ENCODE measurements around the gene LRRN3.
A peak's percentile ranks its signal among the peaks of the same experiment; 100 is the strongest.

The LRRN3 gene

DNA sequence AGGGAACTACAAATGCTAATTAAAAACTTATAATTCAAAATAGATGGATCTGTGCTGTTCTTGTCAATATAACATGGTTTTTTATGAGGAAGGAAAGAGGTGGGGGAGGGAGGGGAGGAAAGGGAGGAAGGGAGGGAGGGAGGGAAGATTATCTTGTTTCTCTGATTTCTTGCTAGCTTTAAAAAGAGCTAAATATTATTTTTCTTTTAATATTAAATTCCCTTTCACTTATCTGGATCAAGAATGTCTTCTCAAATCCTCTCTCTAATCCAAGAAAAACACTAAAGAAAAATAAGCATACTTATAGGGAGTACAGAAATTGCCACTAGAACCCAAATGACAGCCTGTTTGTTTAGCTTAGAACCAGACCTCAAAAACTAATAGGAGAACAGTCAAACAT, 55.2 kb downstream of the LRRN3 start:
- Histone ChIP-seq H3K4me3 (no peak overlapping the region), H3K36me3 (no peaks in the 10 kb centered on the region), H3K4me1 (peaks cover 0 to 25% (median 0%) of the 10 kb centered on the region in 4 donors), H3K9me3 (no peaks in the 10 kb centered on the region), H3K27ac (no peak overlapping the region), H3K27me3 (no peaks in the 10 kb centered on the region)
- no peak for DNase-seq
- intact Hi-C loops (cut with DNase I; ENCODE audit: low total_unique reads): no loop called here
- TF ChIP-seq, protein P1, sequence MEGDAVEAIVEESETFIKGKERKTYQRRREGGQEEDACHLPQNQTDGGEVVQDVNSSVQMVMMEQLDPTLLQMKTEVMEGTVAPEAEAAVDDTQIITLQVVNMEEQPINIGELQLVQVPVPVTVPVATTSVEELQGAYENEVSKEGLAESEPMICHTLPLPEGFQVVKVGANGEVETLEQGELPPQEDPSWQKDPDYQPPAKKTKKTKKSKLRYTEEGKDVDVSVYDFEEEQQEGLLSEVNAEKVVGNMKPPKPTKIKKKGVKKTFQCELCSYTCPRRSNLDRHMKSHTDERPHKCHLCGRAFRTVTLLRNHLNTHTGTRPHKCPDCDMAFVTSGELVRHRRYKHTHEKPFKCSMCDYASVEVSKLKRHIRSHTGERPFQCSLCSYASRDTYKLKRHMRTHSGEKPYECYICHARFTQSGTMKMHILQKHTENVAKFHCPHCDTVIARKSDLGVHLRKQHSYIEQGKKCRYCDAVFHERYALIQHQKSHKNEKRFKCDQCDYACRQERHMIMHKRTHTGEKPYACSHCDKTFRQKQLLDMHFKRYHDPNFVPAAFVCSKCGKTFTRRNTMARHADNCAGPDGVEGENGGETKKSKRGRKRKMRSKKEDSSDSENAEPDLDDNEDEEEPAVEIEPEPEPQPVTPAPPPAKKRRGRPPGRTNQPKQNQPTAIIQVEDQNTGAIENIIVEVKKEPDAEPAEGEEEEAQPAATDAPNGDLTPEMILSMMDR (IDR thresholded peaks at IDR 0.05): no peak

DNA sequence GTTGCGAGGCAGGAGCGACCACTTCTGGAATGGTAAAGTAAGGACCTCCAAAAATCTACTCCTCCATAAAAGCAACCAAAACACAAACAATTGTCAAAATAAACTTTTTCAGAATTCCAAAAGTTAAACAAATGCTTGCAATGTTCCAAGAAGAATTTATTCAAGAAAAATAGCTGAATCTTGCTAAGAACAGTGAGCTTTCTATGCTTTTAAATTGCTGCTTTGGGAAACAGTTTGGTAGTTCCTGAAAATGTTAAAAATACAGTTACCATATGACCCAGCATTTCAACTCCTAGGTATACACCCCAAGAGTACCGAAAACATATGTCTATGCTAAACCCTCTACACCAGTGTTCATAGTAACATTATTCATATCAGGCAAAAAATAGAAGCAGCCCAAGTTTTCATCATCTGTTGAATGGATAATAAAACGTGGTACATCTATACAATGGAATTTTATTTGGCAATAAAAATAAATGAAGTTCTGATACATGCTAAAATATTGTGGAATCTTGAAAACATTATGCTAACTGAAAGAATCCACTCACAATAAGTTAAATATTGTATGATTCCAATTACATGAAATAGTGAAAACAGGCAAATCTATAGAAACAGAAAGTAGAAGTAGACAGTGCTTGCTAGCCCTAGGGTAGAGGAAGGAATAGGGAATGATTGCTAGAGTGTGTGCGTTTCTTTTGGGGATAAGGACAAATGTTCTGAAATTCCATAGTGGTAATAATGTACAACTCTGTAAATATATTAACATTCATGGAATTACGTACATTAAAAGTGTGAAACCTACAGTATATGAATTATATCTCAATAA, 57.0 kb downstream of the LRRN3 start:
- Histone ChIP-seq H3K36me3 (no peaks in the 10 kb centered on the region), H3K27me3 (no peaks in the 10 kb centered on the region), H3K9me3 (no peaks in the 10 kb centered on the region), H3K27ac (no peak overlapping the region), H3K4me3 (no peak overlapping the region), H3K4me1 (peaks cover 0 to 25% (median 0%) of the 10 kb centered on the region in 4 donors)
- TF ChIP-seq, protein P1 (IDR thresholded peaks at IDR 0.05): no peak
- intact Hi-C loops (cut with DNase I; ENCODE audit: low total_unique reads): no loop called here
- DNase-seq: no peak

DNA sequence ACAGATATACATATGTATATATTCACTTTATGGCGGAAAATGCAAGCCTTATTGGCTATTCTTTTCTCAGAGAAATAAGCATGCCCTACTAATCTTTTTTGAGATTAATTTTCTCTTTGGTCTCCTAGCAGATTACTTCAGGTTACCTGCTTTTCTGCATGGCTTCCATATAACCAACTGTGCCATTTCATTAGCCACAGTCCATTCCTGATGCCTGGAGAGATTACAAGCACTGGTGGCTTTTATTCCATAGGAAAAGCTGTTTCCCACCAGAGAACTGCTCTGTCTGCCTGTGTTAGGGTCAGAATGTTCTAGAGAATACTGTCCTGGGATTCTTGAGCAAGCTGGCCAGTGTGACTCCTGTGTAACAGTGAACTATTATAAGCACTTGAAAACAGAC, 59.8 kb downstream of the LRRN3 start:
- Histone ChIP-seq H3K9me3 (no peaks in the 10 kb centered on the region), H3K4me1 (peaks cover 0 to 9% (median 0%) of the 10 kb centered on the region in 4 donors), H3K4me3 (no peak overlapping the region), H3K36me3 (no peaks in the 10 kb centered on the region), H3K27me3 (no peaks in the 10 kb centered on the region), H3K27ac (no peak overlapping the region)
- no peak for DNase-seq
- TF ChIP-seq, protein P1 (IDR thresholded peaks at IDR 0.05): no peak
- intact Hi-C loops (cut with DNase I; ENCODE audit: low total_unique reads): no loop called here

DNA sequence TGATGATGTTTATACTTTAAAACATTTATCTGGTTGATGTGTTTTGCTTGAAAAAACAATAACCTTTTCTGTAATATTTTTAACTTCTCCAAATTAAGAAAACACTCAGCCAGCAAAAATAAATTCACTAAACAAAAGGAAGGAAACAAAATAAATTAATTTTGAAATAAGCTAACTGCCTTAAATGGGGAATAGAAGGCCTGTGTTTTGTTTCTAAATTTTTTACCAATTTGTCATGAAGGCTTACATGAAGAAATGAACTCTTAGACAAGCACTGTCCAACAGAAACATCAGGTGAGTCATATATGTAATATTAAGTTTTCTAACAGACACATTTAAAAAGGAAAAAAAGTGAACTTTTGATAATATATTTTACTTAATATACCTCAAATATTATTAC, 68.5 kb downstream of the LRRN3 start:
- Histone ChIP-seq H3K27me3 (no peaks in the 10 kb centered on the region), H3K36me3 (no peaks in the 10 kb centered on the region), H3K27ac (peak overlapping the region in 1 of 2 donors; percentile 35), H3K4me1 (peaks cover 0 to 13% (median 0%) of the 10 kb centered on the region in 4 donors), H3K4me3 (no peak overlapping the region), H3K9me3 (no peaks in the 10 kb centered on the region)
- DNase-seq: no peak
- TF ChIP-seq, protein P1 (IDR thresholded peaks at IDR 0.05): no peak
- intact Hi-C loops (cut with DNase I; ENCODE audit: low total_unique reads): no loop called here

DNA sequence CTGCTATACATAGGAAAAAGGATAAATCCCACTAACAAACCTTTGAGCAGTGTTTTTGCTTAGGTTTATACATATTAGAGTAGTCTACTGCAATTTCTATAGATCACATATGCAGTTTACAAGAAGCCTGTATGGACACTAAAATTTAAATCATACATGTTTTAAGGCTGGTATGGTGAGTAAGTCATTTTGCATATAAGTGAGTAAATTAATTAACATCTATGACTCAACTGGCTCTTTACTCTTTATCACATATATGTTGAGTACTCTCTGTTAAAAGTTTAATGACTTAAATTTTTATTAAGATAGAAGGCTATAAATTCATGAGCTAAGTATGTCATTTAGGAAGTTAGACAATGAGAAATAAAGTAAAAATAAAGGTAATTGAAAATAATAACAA, 69.4 kb downstream of the LRRN3 start:
- no peaks in the 10 kb centered on the region for H3K27me3 ChIP-seq
- H3K4me1 ChIP-seq: peaks cover 0 to 13% (median 0%) of the 10 kb centered on the region in 4 donors
- H3K36me3 ChIP-seq: no peaks in the 10 kb centered on the region
- H3K9me3 ChIP-seq: no peaks in the 10 kb centered on the region
- intact Hi-C loops (cut with DNase I; ENCODE audit: low total_unique reads): no loop called here
- H3K4me3 ChIP-seq: no peak overlapping the region
- DNase-seq: no peak
- TF ChIP-seq, protein P1 (IDR thresholded peaks at IDR 0.05): no peak
- no peak overlapping the region for H3K27ac ChIP-seq
